ENCODE measurements around the gene SYN1.

The SYN1 gene

DNA sequence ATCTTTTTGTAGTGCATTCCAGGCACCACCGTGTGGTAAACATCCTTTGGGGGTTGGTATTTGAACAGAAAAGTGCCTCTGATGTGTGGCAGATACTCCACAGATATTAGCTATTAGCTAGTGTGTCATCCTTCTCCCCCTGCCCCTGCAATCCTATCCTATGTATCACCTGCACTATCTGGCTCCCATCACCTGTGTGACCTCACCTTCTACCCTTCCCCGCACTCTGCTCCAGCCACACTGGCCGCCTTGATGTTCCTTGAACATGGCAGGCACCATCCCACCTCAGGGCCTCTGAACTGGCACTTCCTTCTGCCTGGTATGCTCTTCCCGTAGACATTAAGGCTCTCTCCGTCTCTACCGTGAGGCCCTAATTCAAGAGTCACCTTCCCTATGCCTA, 27.0 kb upstream of the SYN1 start:
- TF ChIP-seq, protein P1, sequence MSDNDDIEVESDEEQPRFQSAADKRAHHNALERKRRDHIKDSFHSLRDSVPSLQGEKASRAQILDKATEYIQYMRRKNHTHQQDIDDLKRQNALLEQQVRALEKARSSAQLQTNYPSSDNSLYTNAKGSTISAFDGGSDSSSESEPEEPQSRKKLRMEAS (IDR thresholded peaks at IDR 0.05; ENCODE audit: low read depth, low read length), result no peak
- TF ChIP-seq POLR2A (IDR thresholded peaks at IDR 0.05; ENCODE audit: extremely low read depth, insufficient read length) (no peak), MYC (IDR thresholded peaks at IDR 0.05; ENCODE audit: low read depth, low read length) (no peak)
- TF ChIP-seq, protein P2, sequence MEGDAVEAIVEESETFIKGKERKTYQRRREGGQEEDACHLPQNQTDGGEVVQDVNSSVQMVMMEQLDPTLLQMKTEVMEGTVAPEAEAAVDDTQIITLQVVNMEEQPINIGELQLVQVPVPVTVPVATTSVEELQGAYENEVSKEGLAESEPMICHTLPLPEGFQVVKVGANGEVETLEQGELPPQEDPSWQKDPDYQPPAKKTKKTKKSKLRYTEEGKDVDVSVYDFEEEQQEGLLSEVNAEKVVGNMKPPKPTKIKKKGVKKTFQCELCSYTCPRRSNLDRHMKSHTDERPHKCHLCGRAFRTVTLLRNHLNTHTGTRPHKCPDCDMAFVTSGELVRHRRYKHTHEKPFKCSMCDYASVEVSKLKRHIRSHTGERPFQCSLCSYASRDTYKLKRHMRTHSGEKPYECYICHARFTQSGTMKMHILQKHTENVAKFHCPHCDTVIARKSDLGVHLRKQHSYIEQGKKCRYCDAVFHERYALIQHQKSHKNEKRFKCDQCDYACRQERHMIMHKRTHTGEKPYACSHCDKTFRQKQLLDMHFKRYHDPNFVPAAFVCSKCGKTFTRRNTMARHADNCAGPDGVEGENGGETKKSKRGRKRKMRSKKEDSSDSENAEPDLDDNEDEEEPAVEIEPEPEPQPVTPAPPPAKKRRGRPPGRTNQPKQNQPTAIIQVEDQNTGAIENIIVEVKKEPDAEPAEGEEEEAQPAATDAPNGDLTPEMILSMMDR (IDR thresholded peaks at IDR 0.05; ENCODE audit: low read depth, low read length), result no peak
- DNase-seq (ENCODE audit: low read depth), result no peak
- no peak overlapping the region for H3K4me3 ChIP-seq (ENCODE audit: low read depth, low read length)

GRCh38 chrX:47645530-47645929, 25.9 kb upstream of the SYN1 start:
- no peak for DNase-seq (ENCODE audit: low read depth)

DNA sequence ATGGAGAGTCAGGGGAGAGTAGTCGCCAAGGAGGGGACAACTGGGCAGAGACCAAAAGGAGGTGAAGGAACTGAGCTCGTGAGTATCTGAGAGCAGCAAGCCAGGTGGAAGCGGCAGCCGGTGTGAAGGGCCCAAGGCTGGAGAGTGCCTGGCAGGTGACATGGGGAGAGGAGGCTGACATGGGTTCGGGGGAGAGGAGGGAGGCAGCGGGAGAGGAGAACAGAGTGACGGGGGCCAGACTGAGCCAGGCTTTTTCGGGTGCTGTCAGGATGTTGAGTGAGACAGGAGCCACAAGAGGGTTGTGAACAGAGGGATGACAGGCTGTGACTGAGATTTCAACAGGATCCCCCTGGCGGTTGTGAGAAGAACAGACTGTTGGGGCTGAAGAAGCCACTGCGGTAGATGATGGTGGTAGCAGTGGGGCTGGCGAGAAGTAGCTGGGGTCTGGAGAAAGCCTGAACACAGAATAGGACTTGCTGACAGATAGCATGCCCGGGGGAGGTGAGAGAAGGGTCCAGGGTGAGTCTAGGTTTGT, 25.0 kb upstream of the SYN1 start:
- H3K4me3 ChIP-seq (ENCODE audit: low read depth, low read length), result no peak overlapping the region
- DNase-seq (ENCODE audit: low read depth), result peak; percentile 28
- TF ChIP-seq POLR2A (IDR thresholded peaks at IDR 0.05; ENCODE audit: extremely low read depth, insufficient read length), result no peak
- TF ChIP-seq, protein P2 (IDR thresholded peaks at IDR 0.05; ENCODE audit: low read depth, low read length), result no peak
- TF ChIP-seq, protein P1 (IDR thresholded peaks at IDR 0.05; ENCODE audit: low read depth, low read length), result no peak
- no peak for TF ChIP-seq MYC (IDR thresholded peaks at IDR 0.05; ENCODE audit: low read depth, low read length)

More at GRCh38 chrX:47645530-47645929, 25.9 kb upstream of the SYN1 start:
- no peak for TF ChIP-seq POLR2A (IDR thresholded peaks at IDR 0.05; ENCODE audit: extremely low read depth, insufficient read length)
- TF ChIP-seq, protein P2 (IDR thresholded peaks at IDR 0.05; ENCODE audit: low read depth, low read length), result no peak
- H3K4me3 ChIP-seq (ENCODE audit: low read depth, low read length), result no peak overlapping the region

DNA sequence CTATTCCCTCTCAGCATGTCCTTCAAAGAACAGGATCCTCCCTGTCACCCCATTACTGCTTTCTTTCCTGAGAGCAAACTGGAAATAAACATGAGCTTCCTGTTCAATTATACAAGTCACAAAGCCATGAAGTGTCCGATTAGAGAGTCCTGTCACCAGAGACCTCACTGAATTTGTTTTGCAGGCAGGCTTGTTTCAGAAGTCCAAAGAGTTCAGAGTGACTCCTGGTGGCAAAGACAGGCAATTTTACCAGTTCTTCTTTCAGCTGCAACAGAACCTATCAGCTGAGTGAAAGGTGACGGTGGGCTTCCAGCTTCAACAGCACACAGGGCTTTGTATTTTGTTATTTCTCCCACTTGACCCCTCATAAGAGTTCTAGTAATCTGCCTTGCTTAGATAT, 24.3 kb upstream of the SYN1 start:
- peak; percentile 60 for DNase-seq (ENCODE audit: low read depth)
- H3K4me3 ChIP-seq (ENCODE audit: low read depth, low read length), result no peak overlapping the region
- TF ChIP-seq, protein P1 (IDR thresholded peaks at IDR 0.05; ENCODE audit: low read depth, low read length), result no peak
- TF ChIP-seq, protein P2 (IDR thresholded peaks at IDR 0.05; ENCODE audit: low read depth, low read length), result peak; percentile 35
- no peak for TF ChIP-seq MYC (IDR thresholded peaks at IDR 0.05; ENCODE audit: low read depth, low read length)

DNA sequence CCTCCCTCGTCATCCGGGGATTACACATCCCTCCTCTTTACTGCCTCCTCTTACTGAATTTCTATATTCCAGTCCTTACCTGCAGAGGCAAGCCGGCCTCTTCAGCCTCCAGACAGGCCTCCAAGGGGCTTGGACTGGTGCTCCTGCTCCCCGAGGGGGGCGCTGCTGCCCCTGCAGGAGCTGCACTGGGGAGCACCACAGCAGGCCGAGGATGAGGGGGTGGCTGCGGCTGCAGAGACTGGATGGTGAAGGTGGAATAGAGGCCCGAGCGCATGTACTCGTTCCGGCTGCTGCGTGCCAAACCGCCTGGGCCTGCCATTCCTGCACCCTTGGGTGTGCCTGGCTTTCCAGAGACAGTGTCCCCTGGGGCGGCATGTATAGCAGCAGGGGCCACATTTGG, 19.2 kb upstream of the SYN1 start:
- no peak for DNase-seq (ENCODE audit: low read depth)
- H3K4me3 ChIP-seq (ENCODE audit: low read depth, low read length), result no peak overlapping the region
- TF ChIP-seq POLR2A (IDR thresholded peaks at IDR 0.05; ENCODE audit: extremely low read depth, insufficient read length) (no peak), MYC (IDR thresholded peaks at IDR 0.05; ENCODE audit: low read depth, low read length) (no peak)
- TF ChIP-seq, protein P1 (IDR thresholded peaks at IDR 0.05; ENCODE audit: low read depth, low read length), result no peak
- TF ChIP-seq, protein P2 (IDR thresholded peaks at IDR 0.05; ENCODE audit: low read depth, low read length), result no peak

All from NB4 (cell line).